Adipocyte (in vitro differentiated cells): ENCODE measurements around the gene NELL2.
"Not testable (repeated sequence)": the region's sequence is repeated elsewhere in the genome, so short reads cannot be mapped to it uniquely, and the experiment has no call there.

Source experiments
- DNase-seq: peaks from one replicate; pipeline ENCODE4 v3.0.0-alpha.2; 2015; ENCODE audit warnings: low read depth
- H3K27me3 ChIP-seq: replicated peaks from 2 replicates; pipeline ENCODE4 v1.7.0; 2013; ENCODE audit warnings: mild to moderate bottlenecking, low read length, moderate library complexity; ENCODE audit not compliant: control insufficient read depth, insufficient read depth
- H3K36me3 ChIP-seq: 2 replicates; pipeline ENCODE4 v1.7.0; 2013; ENCODE audit warnings: low read length, mild to moderate bottlenecking, moderate library complexity; ENCODE audit not compliant: control insufficient read depth, insufficient read depth, severe bottlenecking
- H3K4me1 ChIP-seq: 2 replicates; pipeline ENCODE4 v1.7.0; 2013; ENCODE audit warnings: mild to moderate bottlenecking, low read length, moderate library complexity; ENCODE audit not compliant: control insufficient read depth, insufficient read depth
- H3K4me3 ChIP-seq: 2 replicates; pipeline ENCODE4 v1.7.0; 2013; ENCODE audit warnings: mild to moderate bottlenecking, low read length, moderate library complexity
- H3K9ac ChIP-seq: 2 replicates; pipeline ENCODE4 v1.7.0; 2013; ENCODE audit warnings: mild to moderate bottlenecking, low read length, moderate library complexity
- H3K9me3 ChIP-seq: 2 replicates; pipeline ENCODE4 v1.7.0; 2013; ENCODE audit warnings: mild to moderate bottlenecking, low read length, moderate library complexity; ENCODE audit not compliant: control insufficient read depth

Gene NELL2

DNA sequence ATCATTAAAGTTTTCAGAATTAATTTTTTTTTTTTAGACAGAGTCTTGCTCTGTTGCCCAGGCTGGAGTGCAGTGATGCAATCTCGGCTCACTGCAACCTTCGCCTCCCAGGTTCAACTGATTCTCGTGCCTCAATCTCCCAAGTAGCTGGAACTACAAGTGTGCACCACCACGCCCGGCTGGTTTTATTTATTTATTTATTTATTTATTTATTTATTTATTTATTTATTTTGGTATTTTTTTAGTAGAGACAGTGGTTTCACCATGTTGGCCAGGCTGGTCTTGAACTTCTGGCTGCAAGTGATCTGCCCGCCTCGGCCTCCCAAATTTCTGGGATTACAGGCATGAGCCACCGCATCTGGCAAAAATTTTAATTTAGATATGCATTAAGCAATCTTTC, 54.4 kb downstream of the NELL2 start:
- not testable (repeated sequence) for H3K36me3 ChIP-seq, H3K9ac ChIP-seq, DNase-seq, H3K4me1 ChIP-seq, H3K9me3 ChIP-seq, H3K27me3 ChIP-seq, H3K4me3 ChIP-seq

- Histone ChIP-seq H3K9ac (no peak overlapping the region), H3K9me3 (no peaks in the 10 kb centered on the region), H3K4me1 (no peaks in the 10 kb centered on the region), H3K27me3 (no peaks in the 10 kb centered on the region), H3K36me3 (no peaks in the 10 kb centered on the region), H3K4me3 (no peak overlapping the region)
- no peak for DNase-seq
Measured at GRCh38 chr12:44819884-44820283, 56.2 kb downstream of the NELL2 start.

DNA sequence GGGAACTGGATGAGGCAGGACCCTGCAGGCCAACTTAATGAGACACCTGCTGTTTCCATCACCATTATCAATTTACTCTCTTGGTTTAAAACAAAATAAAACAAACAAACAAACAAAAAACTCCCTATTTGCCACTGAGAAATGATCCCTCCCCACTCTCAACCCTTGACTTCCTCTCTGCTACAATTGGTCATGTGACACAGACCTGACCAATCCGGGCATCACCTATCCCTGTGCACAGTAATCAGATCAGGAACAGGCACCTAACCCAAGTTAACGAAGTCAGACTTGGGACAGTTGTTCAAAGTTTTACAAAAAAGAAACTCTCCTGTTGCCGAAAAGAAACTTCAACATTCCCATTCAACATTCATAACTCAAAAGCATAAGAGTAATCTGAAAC, 58.4 kb downstream of the NELL2 start:
- no peak overlapping the region for H3K9ac ChIP-seq
- no peak for DNase-seq
- no peaks in the 10 kb centered on the region for H3K27me3 ChIP-seq
- H3K9me3 ChIP-seq: no peaks in the 10 kb centered on the region
- H3K4me1 ChIP-seq: no peaks in the 10 kb centered on the region
- H3K36me3 ChIP-seq: no peaks in the 10 kb centered on the region
- no peak overlapping the region for H3K4me3 ChIP-seq

GRCh38 chr12:44816446-44817017, 59.6 kb downstream of the NELL2 start:
- Histone ChIP-seq H3K36me3 (no peaks in the 10 kb centered on the region), H3K4me3 (no peak overlapping the region), H3K27me3 (no peaks in the 10 kb centered on the region), H3K4me1 (no peaks in the 10 kb centered on the region), H3K9me3 (no peaks in the 10 kb centered on the region), H3K9ac (no peak overlapping the region)
- no peak for DNase-seq

- Histone ChIP-seq H3K27me3 (no peaks in the 10 kb centered on the region), H3K36me3 (no peaks in the 10 kb centered on the region), H3K9ac (no peak overlapping the region), H3K4me1 (no peaks in the 10 kb centered on the region), H3K9me3 (no peaks in the 10 kb centered on the region), H3K4me3 (no peak overlapping the region)
- DNase-seq: no peak
Measured at GRCh38 chr12:44812062-44812461, 64.1 kb downstream of the NELL2 start.

- H3K36me3 ChIP-seq: no peaks in the 10 kb centered on the region
- no peaks in the 10 kb centered on the region for H3K9me3 ChIP-seq
- no peak overlapping the region for H3K9ac ChIP-seq
- H3K4me1 ChIP-seq: no peaks in the 10 kb centered on the region
- no peaks in the 10 kb centered on the region for H3K27me3 ChIP-seq
- DNase-seq: no peak
- no peak overlapping the region for H3K4me3 ChIP-seq
Measured at GRCh38 chr12:44804068-44804467, 72.0 kb downstream of the NELL2 start.

- H3K4me1 ChIP-seq: no peaks in the 10 kb centered on the region
Measured at GRCh38 chr12:44795970-44796369, 80.1 kb downstream of the NELL2 start.

GRCh38 chr12:44788731-44789130, 87.4 kb downstream of the NELL2 start:
- H3K9me3 ChIP-seq: peaks cover 5% of the 10 kb centered on the region
- no peaks in the 10 kb centered on the region for H3K27me3 ChIP-seq
- no peaks in the 10 kb centered on the region for H3K4me1 ChIP-seq
- DNase-seq: no peak
- no peaks in the 10 kb centered on the region for H3K36me3 ChIP-seq
- H3K4me3 ChIP-seq: no peak overlapping the region
- H3K9ac ChIP-seq: no peak overlapping the region

More at GRCh38 chr12:44795970-44796369, 80.1 kb downstream of the NELL2 start:
- no peaks in the 10 kb centered on the region for H3K36me3 ChIP-seq
- H3K9me3 ChIP-seq: no peaks in the 10 kb centered on the region
- DNase-seq: no peak
- no peak overlapping the region for H3K4me3 ChIP-seq
- no peaks in the 10 kb centered on the region for H3K27me3 ChIP-seq
- no peak overlapping the region for H3K9ac ChIP-seq

DNA sequence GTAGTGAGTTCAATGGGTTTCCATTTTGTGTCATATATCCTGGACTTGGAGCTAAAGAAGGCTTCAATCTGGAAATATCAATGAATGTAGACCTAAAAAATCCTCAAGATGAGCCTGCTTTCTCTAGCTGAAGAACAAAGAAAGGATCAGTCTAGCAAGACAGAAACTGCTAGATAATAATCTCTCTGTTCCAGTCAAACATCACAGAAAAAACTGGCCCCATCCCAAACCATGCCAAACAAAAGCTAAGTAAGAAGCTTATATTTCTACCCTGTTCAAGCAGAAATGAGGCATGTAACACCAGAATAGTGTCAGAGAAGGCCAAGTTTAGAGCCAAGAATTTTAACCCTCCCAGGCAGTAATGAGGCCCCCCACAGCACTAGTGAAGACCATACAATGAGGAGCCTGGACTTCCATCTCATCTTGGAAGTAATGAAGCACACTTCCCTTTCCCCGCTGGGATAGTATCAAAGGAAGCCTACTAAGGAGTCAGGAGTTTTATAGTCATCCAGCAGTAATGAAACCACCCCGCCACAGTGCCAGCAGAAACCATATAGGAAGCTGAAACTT, 95.8 kb downstream of the NELL2 start:
- peaks cover 4% of the 10 kb centered on the region for H3K9me3 ChIP-seq
- no peak for DNase-seq
- no peaks in the 10 kb centered on the region for H3K4me1 ChIP-seq
- H3K4me3 ChIP-seq: no peak overlapping the region
- no peaks in the 10 kb centered on the region for H3K27me3 ChIP-seq
- H3K9ac ChIP-seq: no peak overlapping the region
- no peaks in the 10 kb centered on the region for H3K36me3 ChIP-seq

DNA sequence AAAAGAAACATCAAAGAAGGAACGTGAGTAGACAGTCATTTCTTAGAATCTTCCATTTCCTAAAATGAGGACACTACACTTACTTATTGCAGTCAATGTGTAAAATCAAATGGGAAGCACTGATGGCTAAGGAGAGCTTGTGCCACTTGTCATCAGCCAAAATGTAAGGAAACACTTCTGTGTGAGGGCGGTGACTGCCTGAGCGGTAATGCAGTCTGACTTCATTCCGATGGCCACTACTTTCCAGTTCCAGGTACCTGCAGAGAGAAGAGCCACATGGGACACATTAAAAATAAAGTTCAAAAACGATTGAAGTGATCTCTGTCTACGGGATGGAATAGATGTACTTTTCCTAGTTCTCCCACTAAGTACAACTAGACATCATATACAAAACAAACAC, 96.3 kb downstream of the NELL2 start:
- no peak overlapping the region for H3K9ac ChIP-seq
- peaks cover 4% of the 10 kb centered on the region for H3K9me3 ChIP-seq
- no peak overlapping the region for H3K4me3 ChIP-seq
- H3K36me3 ChIP-seq: no peaks in the 10 kb centered on the region
- no peaks in the 10 kb centered on the region for H3K27me3 ChIP-seq
- no peak for DNase-seq
- no peaks in the 10 kb centered on the region for H3K4me1 ChIP-seq

DNA sequence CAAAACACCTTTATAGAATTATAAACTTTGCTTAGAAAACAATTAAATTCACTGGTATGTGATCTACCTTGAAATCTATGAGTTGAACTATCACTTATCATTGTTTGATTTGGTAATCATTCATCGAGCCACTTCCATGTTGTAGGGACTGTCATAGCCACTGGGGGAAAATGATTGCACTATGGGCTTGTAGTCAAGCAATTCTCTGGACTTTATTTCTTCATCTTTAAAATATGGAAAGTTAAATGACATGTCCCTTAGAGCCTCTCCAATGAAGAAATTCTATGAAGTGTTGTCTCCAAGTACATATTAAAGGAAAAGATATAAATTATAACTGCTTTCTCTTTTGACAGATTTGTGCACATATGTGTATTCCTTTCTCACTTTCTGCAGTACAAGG, 97.3 kb downstream of the NELL2 start:
- no peak for DNase-seq
- Histone ChIP-seq H3K9me3 (peaks cover 4% of the 10 kb centered on the region), H3K4me1 (no peaks in the 10 kb centered on the region), H3K36me3 (no peaks in the 10 kb centered on the region), H3K27me3 (no peaks in the 10 kb centered on the region), H3K9ac (no peak overlapping the region), H3K4me3 (no peak overlapping the region)

DNA sequence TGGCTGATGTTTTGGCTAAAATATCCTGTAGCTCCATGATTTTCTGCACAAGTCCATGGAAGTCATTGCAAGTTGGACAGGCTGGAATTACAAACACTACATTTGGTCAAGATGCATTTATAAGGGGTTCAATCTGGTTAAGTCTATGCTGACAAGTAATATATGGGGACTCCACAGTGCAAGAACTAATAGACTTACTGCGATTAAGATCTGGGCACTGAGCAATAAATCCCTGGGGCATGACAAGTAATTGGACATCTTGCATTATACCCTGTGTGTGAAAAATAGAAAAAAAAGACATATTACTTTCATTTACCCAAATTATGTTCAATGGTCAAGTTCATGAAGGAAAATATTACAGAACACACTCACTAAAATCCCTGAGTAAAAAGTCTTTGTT, 99.1 kb downstream of the NELL2 start:
- Histone ChIP-seq H3K4me1 (no peaks in the 10 kb centered on the region), H3K9me3 (peaks cover 4% of the 10 kb centered on the region), H3K36me3 (no peaks in the 10 kb centered on the region), H3K9ac (no peak overlapping the region), H3K27me3 (no peaks in the 10 kb centered on the region), H3K4me3 (no peak overlapping the region)
- DNase-seq: no peak
